ENCODE results near the gene MGAT3. TPM values are rescaled to one million over a fixed set of nuclear protein-coding genes. Genes with fewer than 3 reads are reported as not detected.

The MGAT3 gene
- total and polyA plus RNA-seq, 9 of the 15 experiments (the other 6 are each of a cell fraction or from before 2014, with no cell fraction given): 0.10 to 11.5 (median 4.6) TPM

DNA sequence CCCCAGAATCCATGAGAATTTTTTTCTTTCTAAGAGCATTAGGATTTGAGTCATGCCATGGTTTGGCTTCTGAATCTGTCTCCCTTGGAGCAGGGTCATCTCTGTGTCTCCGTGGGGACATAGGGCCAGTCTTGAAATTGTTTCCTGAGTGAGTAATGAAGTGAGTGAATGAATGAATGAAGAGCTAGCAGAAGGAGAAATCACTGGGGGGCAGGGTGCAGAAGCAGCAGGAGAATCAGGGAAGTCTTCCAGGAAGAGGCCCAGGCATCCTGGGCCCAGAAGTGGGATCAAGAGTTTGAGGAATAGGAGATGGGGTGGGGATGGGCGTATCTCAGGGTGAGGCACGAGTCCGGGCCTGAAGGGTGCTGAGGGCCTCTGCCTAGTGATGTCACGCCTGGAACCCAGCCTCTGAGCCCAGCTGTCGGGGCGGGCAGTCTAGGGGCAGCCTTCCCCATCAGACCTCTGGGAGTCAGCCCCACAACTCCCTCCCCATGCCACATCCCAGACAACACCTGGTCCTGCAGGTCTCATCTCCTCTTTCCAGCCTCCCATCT is 12.5 kb upstream of the MGAT3 start (continued):
- TF ChIP-seq, protein P1, sequence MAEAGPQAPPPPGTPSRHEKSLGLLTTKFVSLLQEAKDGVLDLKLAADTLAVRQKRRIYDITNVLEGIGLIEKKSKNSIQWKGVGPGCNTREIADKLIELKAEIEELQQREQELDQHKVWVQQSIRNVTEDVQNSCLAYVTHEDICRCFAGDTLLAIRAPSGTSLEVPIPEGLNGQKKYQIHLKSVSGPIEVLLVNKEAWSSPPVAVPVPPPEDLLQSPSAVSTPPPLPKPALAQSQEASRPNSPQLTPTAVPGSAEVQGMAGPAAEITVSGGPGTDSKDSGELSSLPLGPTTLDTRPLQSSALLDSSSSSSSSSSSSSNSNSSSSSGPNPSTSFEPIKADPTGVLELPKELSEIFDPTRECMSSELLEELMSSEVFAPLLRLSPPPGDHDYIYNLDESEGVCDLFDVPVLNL (CRISPR knock-in tag; IDR thresholded peaks at IDR 0.05; ENCODE audit: low read depth): no peak
- TF ChIP-seq SRSF7 (optimal IDR thresholded peaks at IDR 0.05; ENCODE audit: low read depth, low read length): no peak

DNA sequence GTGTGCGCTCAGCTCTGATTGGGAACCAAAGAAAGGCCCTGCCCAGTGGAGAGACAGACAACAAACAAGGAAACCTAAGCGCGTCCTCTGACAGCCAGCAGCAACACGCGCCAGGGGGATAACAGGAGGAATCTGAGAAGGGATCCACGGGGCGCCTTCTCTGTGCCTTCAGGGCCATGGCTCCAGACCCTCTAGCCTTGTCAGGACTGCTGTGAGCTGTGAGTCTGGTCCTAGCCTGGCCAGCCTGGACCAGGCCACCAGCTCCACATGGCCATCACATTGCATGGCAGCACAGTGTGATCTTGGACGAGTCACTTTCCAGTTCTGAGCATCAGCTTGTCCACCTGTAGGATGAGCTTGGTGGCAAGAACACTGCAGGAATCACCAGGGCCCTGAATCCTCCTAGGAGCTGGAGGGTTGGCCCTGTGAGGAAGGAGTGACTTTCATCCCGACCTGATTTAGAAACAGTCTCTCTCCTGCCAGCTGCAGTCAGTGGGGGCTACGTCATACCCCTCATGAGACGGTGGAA is 11.8 kb upstream of the MGAT3 start:
- H3K9ac ChIP-seq (ENCODE audit: insufficient read depth in 1 of 2, low read depth in 2 of 2, low read length in 2 of 2): peak overlapping the region in 1 of 2 experiments; percentile 52; a peak in 1 of 4 replicates
- CTCF ChIA-PET (ENCODE audit: low intra/inter-chr PET ratio): interaction anchor here (0.6 kb wide), 1 partner anchor 635 kb away, joined by 5 read pairs; no protein-coding TSS in a partner anchor
- H3K36me3 ChIP-seq (ENCODE audit: control insufficient read depth, insufficient read depth, low read length): no peaks in the 10 kb centered on the region
- DNase-seq (ENCODE audit: extremely low read depth in 1 of 4, low spot score in 3 of 4) (no peak), ATAC-seq (no peak), FAIRE-seq (no peak)
- no peaks in the 10 kb centered on the region for H3K79me2 ChIP-seq (ENCODE audit: control insufficient read depth, insufficient read depth, low read length)
- H3K27ac ChIP-seq (ENCODE audit: extremely low read depth, low read depth, low read length): no peak overlapping the region
- peaks cover 6 to 43% of the 10 kb centered on the region in 2 experiments; a peak in 4 of 5 replicates for H3K4me1 ChIP-seq (replicated peaks in 1 of 2; ENCODE audit: control insufficient read depth in 2 of 2, insufficient read depth in 2 of 2, low read length in 2 of 2)
- H3K27me3 ChIP-seq (ENCODE audit: control insufficient read depth in 2 of 2, insufficient read depth in 2 of 2, low read length in 2 of 2): no peaks in the 10 kb centered on the region
- WGBS (ENCODE audit: insufficient coverage, low coverage, missing lambda C conversion rate): 77% methylated on average over 8 of the region's 11 CpGs
- in situ Hi-C loops (cut with MboI): no loop called here
- no peak overlapping the region for H3K4me2 ChIP-seq (ENCODE audit: insufficient read depth, low read length)
- POLR2A ChIA-PET: interaction anchor here (1.1 kb wide), 1 partner anchor 78 kb away, joined by 4 read pairs; no protein-coding TSS in a partner anchor
- no peaks in the 10 kb centered on the region for H4K20me1 ChIP-seq (replicated peaks; ENCODE audit: control insufficient read depth, insufficient read depth, low read length)
- BruUV-seq (replicated peaks): no TSS peak
- H3K9me3 ChIP-seq (replicated peaks; ENCODE audit: control insufficient read depth, insufficient read depth, low read depth, low read length): no peaks in the 10 kb centered on the region
- no peak overlapping the region for H2AFZ ChIP-seq (ENCODE audit: low read depth, low read length)
- H3K4me3 ChIP-seq: no peak overlapping the region
- no peaks in the 10 kb centered on the region for H3K9me1 ChIP-seq (ENCODE audit: control insufficient read depth, insufficient read depth, low read length)
- intact Hi-C loops (cut with micrococcal nuclease): no loop called here
- TF ChIP-seq SAFB (IDR thresholded peaks at IDR 0.05; ENCODE audit: borderline replicate concordance, low read depth, low read length): no peak
- TF ChIP-seq TARDBP (IDR thresholded peaks at IDR 0.05): no peak
- TF ChIP-seq RB1 (IDR thresholded peaks at IDR 0.05; ENCODE audit: low read depth): no peak
- TF ChIP-seq ZNF445 (CRISPR knock-in tag; IDR thresholded peaks at IDR 0.05; ENCODE audit: low read depth): no peak
- TF ChIP-seq ZNF197 (CRISPR knock-in tag; IDR thresholded peaks at IDR 0.05; ENCODE audit: low read depth): no peak
- no peak for TF ChIP-seq ATF7 (IDR thresholded peaks at IDR 0.05)
- TF ChIP-seq ZNF41 (CRISPR knock-in tag; conservative IDR thresholded peaks at IDR 0.05): no peak
- no peak for TF ChIP-seq NCOA1 (IDR thresholded peaks at IDR 0.05; ENCODE audit: low read depth)
- TF ChIP-seq MYBL2 (IDR thresholded peaks at IDR 0.05; ENCODE audit: low read depth): no peak
- no peak for TF ChIP-seq MYBL2 (CRISPR knock-in tag; IDR thresholded peaks at IDR 0.05; ENCODE audit: borderline replicate concordance)
- no peak for TF ChIP-seq HMG20B (CRISPR knock-in tag; IDR thresholded peaks at IDR 0.05)
- TF ChIP-seq, protein P2, sequence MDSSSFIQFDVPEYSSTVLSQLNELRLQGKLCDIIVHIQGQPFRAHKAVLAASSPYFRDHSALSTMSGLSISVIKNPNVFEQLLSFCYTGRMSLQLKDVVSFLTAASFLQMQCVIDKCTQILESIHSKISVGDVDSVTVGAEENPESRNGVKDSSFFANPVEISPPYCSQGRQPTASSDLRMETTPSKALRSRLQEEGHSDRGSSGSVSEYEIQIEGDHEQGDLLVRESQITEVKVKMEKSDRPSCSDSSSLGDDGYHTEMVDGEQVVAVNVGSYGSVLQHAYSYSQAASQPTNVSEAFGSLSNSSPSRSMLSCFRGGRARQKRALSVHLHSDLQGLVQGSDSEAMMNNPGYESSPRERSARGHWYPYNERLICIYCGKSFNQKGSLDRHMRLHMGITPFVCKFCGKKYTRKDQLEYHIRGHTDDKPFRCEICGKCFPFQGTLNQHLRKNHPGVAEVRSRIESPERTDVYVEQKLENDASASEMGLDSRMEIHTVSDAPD (CRISPR knock-in tag; IDR thresholded peaks at IDR 0.05): no peak
- no peak for TF ChIP-seq FOS (IDR thresholded peaks at IDR 0.05; ENCODE audit: extremely low read depth, insufficient read length)
- TF ChIP-seq CHD1 (IDR thresholded peaks at IDR 0.05; ENCODE audit: low read length): no peak
- no peak for TF ChIP-seq ZNF324 (CRISPR knock-in tag; IDR thresholded peaks at IDR 0.05)
- TF ChIP-seq, protein P3, sequence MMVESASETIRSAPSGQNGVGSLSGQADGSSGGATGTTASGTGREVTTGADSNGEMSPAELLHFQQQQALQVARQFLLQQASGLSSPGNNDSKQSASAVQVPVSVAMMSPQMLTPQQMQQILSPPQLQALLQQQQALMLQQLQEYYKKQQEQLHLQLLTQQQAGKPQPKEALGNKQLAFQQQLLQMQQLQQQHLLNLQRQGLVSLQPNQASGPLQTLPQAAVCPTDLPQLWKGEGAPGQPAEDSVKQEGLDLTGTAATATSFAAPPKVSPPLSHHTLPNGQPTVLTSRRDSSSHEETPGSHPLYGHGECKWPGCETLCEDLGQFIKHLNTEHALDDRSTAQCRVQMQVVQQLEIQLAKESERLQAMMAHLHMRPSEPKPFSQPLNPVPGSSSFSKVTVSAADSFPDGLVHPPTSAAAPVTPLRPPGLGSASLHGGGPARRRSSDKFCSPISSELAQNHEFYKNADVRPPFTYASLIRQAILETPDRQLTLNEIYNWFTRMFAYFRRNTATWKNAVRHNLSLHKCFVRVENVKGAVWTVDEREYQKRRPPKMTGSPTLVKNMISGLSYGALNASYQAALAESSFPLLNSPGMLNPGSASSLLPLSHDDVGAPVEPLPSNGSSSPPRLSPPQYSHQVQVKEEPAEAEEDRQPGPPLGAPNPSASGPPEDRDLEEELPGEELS (CRISPR knock-in tag; IDR thresholded peaks at IDR 0.05; ENCODE audit: borderline replicate concordance): no peak
